Neural cell (in vitro differentiated cells): ENCODE results near the gene L1CAM. TPM values are rescaled to one million over a fixed set of nuclear protein-coding genes. Genes with fewer than 3 reads are reported as not detected.

ENCODE experiments used
- H2AFZ ChIP-seq: fragments of 200-600, 300-800 bp; sonication (generic), shearing (Covaris generic); 2 replicates; pipeline ENCODE4 v1.6.0; 2014; ENCODE audit warnings: low read depth, mild to moderate bottlenecking, antibody characterized with exemption, low read length, moderate library complexity
- H3F3A ChIP-seq: fragments of 200-600 bp; shearing (Covaris generic); 2 replicates; pipeline ENCODE4 v1.6.1; 2016; ENCODE audit warnings: mild to moderate bottlenecking, moderate library complexity, mixed read lengths, antibody characterized with exemption, low read length; ENCODE audit not compliant: insufficient read depth, poor library complexity, severe bottlenecking
- H3K27ac ChIP-seq: fragments of 200-600, 300-800 bp; sonication (generic), shearing (Covaris generic); 2 replicates; pipeline ENCODE4 v1.5.1; 2014; ENCODE audit warnings: mild to moderate bottlenecking, low read length, moderate library complexity
- H3K27me3 ChIP-seq: fragments of 300-800, 200-600 bp; sonication (generic), shearing (Covaris generic); 2 replicates; pipeline ENCODE4 v1.6.0; 2014; ENCODE audit warnings: mild to moderate bottlenecking, low read depth, low read length, moderate library complexity; ENCODE audit not compliant: insufficient read depth
- H3K36me3 ChIP-seq: fragments of 300-800, 200-600 bp; sonication (generic), shearing (Covaris generic); 2 replicates; pipeline ENCODE4 v1.5.1; 2014; ENCODE audit warnings: mild to moderate bottlenecking, antibody characterized with exemption, low read length, moderate library complexity; ENCODE audit not compliant: insufficient read depth
- H3K4me2 ChIP-seq: fragments of 300-800, 200-600 bp; sonication (generic), shearing (Covaris generic); 2 replicates; pipeline ENCODE4 v1.6.0; 2014; ENCODE audit warnings: mild to moderate bottlenecking, low read length
- H3K4me3 ChIP-seq: fragments of 300-800, 200-600 bp; sonication (generic), shearing (Covaris generic); 2 replicates; pipeline ENCODE4 v1.5.1; 2014; ENCODE audit warnings: mild to moderate bottlenecking, low read length, moderate library complexity
- H3K79me2 ChIP-seq: fragments of 200-600 bp; shearing (Covaris generic); replicated peaks from 2 replicates; pipeline ENCODE4 v1.6.0; 2014; ENCODE audit warnings: mild to moderate bottlenecking, low read length, moderate library complexity; ENCODE audit not compliant: insufficient read depth
- H3K9ac ChIP-seq: fragments of 300-800, 200-600 bp; sonication (generic), shearing (Covaris generic); 2 replicates; pipeline ENCODE4 v1.6.1; 2016; ENCODE audit warnings: mild to moderate bottlenecking, low read length, mixed read lengths
- H3K9me2 ChIP-seq: fragments of 200-600 bp; shearing (Covaris generic); 2 replicates; pipeline ENCODE4 v1.6.1; 2016; ENCODE audit warnings: mild to moderate bottlenecking, low read length, mixed read lengths; ENCODE audit not compliant: insufficient read depth
- H3K9me3 ChIP-seq: fragments of 200-600, 300-800 bp; sonication (generic), shearing (Covaris generic); 2 replicates; pipeline ENCODE4 v1.6.1; 2016; ENCODE audit warnings: mild to moderate bottlenecking, mixed run types, low read length, moderate library complexity, mixed read lengths
- H4K20me1 ChIP-seq: fragments of 200-600 bp; shearing (Covaris generic); 2 replicates; pipeline ENCODE4 v1.6.1; 2016; ENCODE audit warnings: mild to moderate bottlenecking, mixed run types; ENCODE audit not compliant: insufficient read depth
- CTCF ChIP-seq: fragments of 450-650 bp; IDR thresholded peaks from 2 replicates; pipeline ENCODE4 v1.5.1; 2014; ENCODE audit warnings: antibody characterized with exemption, mild to moderate bottlenecking, moderate library complexity; ENCODE audit not compliant: poor library complexity, severe bottlenecking
- EP300 ChIP-seq: fragments of 450-650 bp; conservative IDR thresholded peaks from 2 replicates; pipeline ENCODE4 v1.6.1; 2014; ENCODE audit warnings: antibody characterized with exemption, mild to moderate bottlenecking, moderate library complexity; ENCODE audit not compliant: poor library complexity, severe bottlenecking
- EZH2 ChIP-seq: fragments of 200-600, 300-800 bp; shearing (Covaris generic), sonication (generic); IDR thresholded peaks from 2 replicates; pipeline ENCODE4 v1.6.1; 2014; ENCODE audit warnings: antibody characterized with exemption, low read length, borderline replicate concordance, mild to moderate bottlenecking; ENCODE audit not compliant: insufficient read depth, poor library complexity, severe bottlenecking
- MXI1 ChIP-seq: fragments of 450-650 bp; conservative IDR thresholded peaks from 2 replicates; pipeline ENCODE4 v1.6.1; 2014; ENCODE audit warnings: antibody characterized with exemption, mild to moderate bottlenecking; ENCODE audit not compliant: poor library complexity, severe bottlenecking
- POLR2AphosphoS5 ChIP-seq: IDR thresholded peaks from 2 replicates; pipeline ENCODE4 v1.6.1; 2012
- RAD21 ChIP-seq: fragments of 450-650 bp; conservative IDR thresholded peaks from 2 replicates; pipeline ENCODE4 v1.6.1; 2014; ENCODE audit warnings: antibody characterized with exemption, mild to moderate bottlenecking, moderate library complexity
- REST ChIP-seq: IDR thresholded peaks from 2 replicates; pipeline ENCODE4 v1.6.1; 2012; ENCODE audit warnings: borderline replicate concordance
- SMC3 ChIP-seq: fragments of 450-650 bp; conservative IDR thresholded peaks from 2 replicates; pipeline ENCODE4 v1.6.1; 2014; ENCODE audit warnings: antibody characterized with exemption, mild to moderate bottlenecking, moderate library complexity; ENCODE audit not compliant: poor library complexity
- TAF1 ChIP-seq: IDR thresholded peaks from 2 replicates; pipeline ENCODE4 v1.6.1; 2012; ENCODE audit warnings: low read depth
- polyA plus RNA-seq: library from polyadenylated mRNA; depleted of rRNA; stranded (reverse); fragments of >200 nt; gene quantifications from 2 replicates; pipeline ENCODE4 v1.2.3, GENCODE V29; 2014

The L1CAM gene
- polyA plus RNA-seq, 1 donor from 2014 or later = 88.0 TPM

- Histone ChIP-seq H3K9me2 (no peaks in the 10 kb centered on the region), H3K27me3 (no peaks in the 10 kb centered on the region), H3F3A (no peaks in the 10 kb centered on the region), H4K20me1 (no peaks in the 10 kb centered on the region), H3K27ac (no peak overlapping the region), H3K4me3 (no peak overlapping the region), H3K4me2 (no peak overlapping the region), H3K36me3 (no peaks in the 10 kb centered on the region), H3K9me3 (no peaks in the 10 kb centered on the region), H3K9ac (no peak overlapping the region), H3K79me2 (no peaks in the 10 kb centered on the region), H2AFZ (no peak overlapping the region)
- TF ChIP-seq CTCF = no peak
- TF ChIP-seq EZH2 = no peak
- no peak for TF ChIP-seq TAF1
- TF ChIP-seq RAD21 = no peak
- no peak for TF ChIP-seq EP300
- TF ChIP-seq POLR2AphosphoS5 = no peak
- no peak for TF ChIP-seq SMC3
- TF ChIP-seq REST = no peak
- no peak for TF ChIP-seq MXI1
Measured at GRCh38 chrX:153836921-153837320, 49.1 kb downstream of the L1CAM start.

GRCh38 chrX:153832728-153833127 is 53.2 kb downstream of the L1CAM start:
- H3K79me2 ChIP-seq = peaks cover 12% of the 10 kb centered on the region

More at GRCh38 chrX:153832728-153833127, 53.2 kb downstream of the L1CAM start:
- Histone ChIP-seq H3K9me2 (no peaks in the 10 kb centered on the region), H3F3A (no peaks in the 10 kb centered on the region), H3K27ac (no peak overlapping the region), H3K36me3 (no peaks in the 10 kb centered on the region), H3K4me3 (no peak overlapping the region), H3K9ac (no peak overlapping the region), H3K27me3 (no peaks in the 10 kb centered on the region), H4K20me1 (no peaks in the 10 kb centered on the region), H2AFZ (no peak overlapping the region), H3K9me3 (no peaks in the 10 kb centered on the region), H3K4me2 (no peak overlapping the region)
- TF ChIP-seq SMC3 (no peak), EZH2 (no peak), MXI1 (no peak), CTCF (no peak), RAD21 (no peak), REST (no peak), POLR2AphosphoS5 (no peak), EP300 (no peak), TAF1 (no peak)
